Uterus (tissue), 4 donors: ENCODE data around the gene SLC35F3. TPM values are rescaled to one million over a fixed set of nuclear protein-coding genes. Genes with fewer than 3 reads are reported as not detected.

Experiments
- DNase-seq, 2 donors: peaks; one replicate each; pipeline ENCODE4 v3.0.0-alpha.2; 2019 to 2020
- H3K27ac ChIP-seq, 2 donors: fragments of 200-600 bp; sonication (generic); 1 replicate in 1 of 2; 2 replicates in 1 of 2; pipeline ENCODE4 v1.5.1; 2016 to 2018
- H3K27me3 ChIP-seq, 2 donors: fragments of 200-600 bp; sonication (generic); one replicate each; pipeline ENCODE4 v1.5.1; 2018 to 2019; ENCODE audit warnings: control low read depth in 1 of 2
- H3K36me3 ChIP-seq, 2 donors: fragments of 200-600 bp; sonication (generic); one replicate each; pipeline ENCODE4 v1.5.1; 2019; ENCODE audit warnings: control low read depth in 1 of 2
- H3K4me1 ChIP-seq, 2 donors: fragments of 200-600 bp; sonication (generic); one replicate each; pipeline ENCODE4 v1.5.1; 2018 to 2019; ENCODE audit warnings: control low read depth in 1 of 2
- H3K4me3 ChIP-seq, 2 donors: fragments of 200-600 bp; sonication (generic); 1 replicate in 1 of 2; 2 replicates in 1 of 2; pipeline ENCODE4 v1.5.1; 2018 to 2019; ENCODE audit warnings: mild to moderate bottlenecking in 1 of 2
- H3K9me3 ChIP-seq, 2 donors: fragments of 200-600 bp; sonication (generic); one replicate each; pipeline ENCODE4 v1.5.1; 2019; ENCODE audit warnings: control low read depth in 1 of 2
- POLR2A ChIP-seq, 2 donors: fragments of 450-650 bp; IDR thresholded peaks; one replicate each; pipeline ENCODE4 v1.6.1; 2016; ENCODE audit warnings: antibody characterized with exemption in 2 of 2, mild to moderate bottlenecking in 1 of 2, moderate library complexity in 1 of 2
- intact Hi-C: fragments of 100-400 bp; cut with DNase I; formaldehyde crosslinking; loops from one replicate; pipeline ENCODE4 v1.15.1; 2023; ENCODE audit warnings: low total_unique reads
- total RNA-seq, 4 donors: library from RNA; depleted of rRNA in 3 of 4; stranded (reverse); fragments of >200 nt in 3 of 4; gene quantifications; one replicate each; pipeline versions ENCODE4 v1.1.0 to v1.2.4, GENCODE V29; 2014 to 2023
- TF ChIP-seq, protein P1 (sequence below), 4 experiments: fragments of 200-600 bp in 2 of 4; fragments of 450-650 bp in 2 of 4; sonication (generic) in 2 of 4; IDR thresholded peaks; one replicate each; pipeline ENCODE4 v1.5.1; 2016 to 2019; ENCODE audit warnings: antibody characterized with exemption in 4 of 4, mild to moderate bottlenecking in 2 of 4, moderate library complexity in 1 of 4
- donor health status: DM: yes; HTN: yes; CAD: no.

Gene SLC35F3
- total RNA-seq, 4 donors from 2014 or later, result 0.24 to 0.62 (median 0.26) TPM; not detected in 1

DNA sequence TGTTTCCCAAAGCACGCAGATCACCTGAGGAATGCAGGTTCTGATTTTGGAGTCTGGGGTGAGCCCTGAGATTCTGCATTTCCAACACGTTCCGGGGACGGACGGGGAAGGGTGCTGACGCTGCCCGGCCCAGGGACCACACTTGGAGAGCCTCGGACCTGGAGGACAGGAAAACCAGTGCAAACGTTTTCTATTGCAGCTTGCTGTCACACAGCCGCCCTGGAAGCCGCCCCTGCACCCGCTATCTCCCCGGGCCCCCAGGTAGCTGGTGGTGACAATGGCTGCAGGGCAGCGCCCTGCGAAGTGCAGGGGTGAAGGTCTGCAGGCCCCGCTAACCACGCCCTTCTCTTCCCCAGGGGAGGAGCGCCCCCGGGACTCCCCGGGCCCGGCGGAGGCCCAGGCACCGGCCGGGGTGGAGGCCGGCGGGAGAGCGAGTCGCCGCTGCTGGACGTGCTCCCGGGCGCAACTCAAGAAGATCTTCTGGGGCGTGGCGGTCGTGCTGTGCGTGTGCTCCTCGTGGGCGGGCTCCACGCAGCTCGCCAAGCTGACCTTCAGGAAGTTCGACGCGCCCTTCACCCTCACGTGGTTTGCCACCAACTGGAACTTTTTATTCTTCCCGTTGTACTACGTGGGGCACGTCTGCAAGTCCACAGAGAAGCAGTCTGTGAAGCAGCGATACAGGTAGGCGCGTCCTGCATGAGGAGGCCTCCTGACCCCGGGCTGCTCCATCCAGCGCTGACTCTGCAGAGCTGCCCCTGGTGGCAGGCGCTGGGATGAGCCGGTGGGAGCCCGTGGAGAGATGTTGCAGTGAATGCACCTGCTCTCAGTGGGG, 326.8 kb downstream of the SLC35F3 start:
- intact Hi-C loops, result no loop called here
- H3K4me3 ChIP-seq, result no peak overlapping the region
- no peaks in the 10 kb centered on the region for H3K27me3 ChIP-seq
- no peaks in the 10 kb centered on the region for H3K36me3 ChIP-seq
- no peaks in the 10 kb centered on the region for H3K4me1 ChIP-seq
- no peak for TF ChIP-seq POLR2A (IDR thresholded peaks at IDR 0.05)
- TF ChIP-seq, protein P1, sequence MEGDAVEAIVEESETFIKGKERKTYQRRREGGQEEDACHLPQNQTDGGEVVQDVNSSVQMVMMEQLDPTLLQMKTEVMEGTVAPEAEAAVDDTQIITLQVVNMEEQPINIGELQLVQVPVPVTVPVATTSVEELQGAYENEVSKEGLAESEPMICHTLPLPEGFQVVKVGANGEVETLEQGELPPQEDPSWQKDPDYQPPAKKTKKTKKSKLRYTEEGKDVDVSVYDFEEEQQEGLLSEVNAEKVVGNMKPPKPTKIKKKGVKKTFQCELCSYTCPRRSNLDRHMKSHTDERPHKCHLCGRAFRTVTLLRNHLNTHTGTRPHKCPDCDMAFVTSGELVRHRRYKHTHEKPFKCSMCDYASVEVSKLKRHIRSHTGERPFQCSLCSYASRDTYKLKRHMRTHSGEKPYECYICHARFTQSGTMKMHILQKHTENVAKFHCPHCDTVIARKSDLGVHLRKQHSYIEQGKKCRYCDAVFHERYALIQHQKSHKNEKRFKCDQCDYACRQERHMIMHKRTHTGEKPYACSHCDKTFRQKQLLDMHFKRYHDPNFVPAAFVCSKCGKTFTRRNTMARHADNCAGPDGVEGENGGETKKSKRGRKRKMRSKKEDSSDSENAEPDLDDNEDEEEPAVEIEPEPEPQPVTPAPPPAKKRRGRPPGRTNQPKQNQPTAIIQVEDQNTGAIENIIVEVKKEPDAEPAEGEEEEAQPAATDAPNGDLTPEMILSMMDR (IDR thresholded peaks at IDR 0.05), result no peak
- H3K27ac ChIP-seq, result no peak overlapping the region
- DNase-seq, result no peak
- H3K9me3 ChIP-seq, result no peaks in the 10 kb centered on the region

DNA sequence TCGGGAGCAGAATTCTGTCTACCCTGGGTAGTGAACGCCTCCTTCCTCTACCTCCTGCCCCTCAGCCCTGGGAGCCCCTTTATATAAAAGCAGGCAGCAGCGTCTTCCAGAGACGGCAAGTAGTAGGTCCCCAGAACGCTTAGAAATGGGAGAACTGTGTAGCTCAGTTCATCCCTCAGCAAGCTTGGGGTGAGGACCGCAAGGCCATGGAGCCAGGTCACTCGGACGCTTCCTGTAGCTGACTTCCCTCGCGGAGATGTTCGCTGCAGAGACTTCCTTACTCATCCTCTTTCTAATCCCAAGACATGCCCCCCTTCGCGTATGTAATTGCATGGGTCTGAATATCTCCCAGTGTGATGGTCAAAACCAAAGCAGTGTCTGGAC, 327.4 kb downstream of the SLC35F3 start:
- DNase-seq, result no peak
- Histone ChIP-seq H3K27me3 (no peaks in the 10 kb centered on the region), H3K4me1 (no peaks in the 10 kb centered on the region), H3K27ac (no peak overlapping the region), H3K36me3 (no peaks in the 10 kb centered on the region), H3K4me3 (no peak overlapping the region), H3K9me3 (no peaks in the 10 kb centered on the region)
- intact Hi-C loops, result no loop called here
- TF ChIP-seq POLR2A (IDR thresholded peaks at IDR 0.05), result no peak
- TF ChIP-seq, protein P1 (IDR thresholded peaks at IDR 0.05), result no peak

DNA sequence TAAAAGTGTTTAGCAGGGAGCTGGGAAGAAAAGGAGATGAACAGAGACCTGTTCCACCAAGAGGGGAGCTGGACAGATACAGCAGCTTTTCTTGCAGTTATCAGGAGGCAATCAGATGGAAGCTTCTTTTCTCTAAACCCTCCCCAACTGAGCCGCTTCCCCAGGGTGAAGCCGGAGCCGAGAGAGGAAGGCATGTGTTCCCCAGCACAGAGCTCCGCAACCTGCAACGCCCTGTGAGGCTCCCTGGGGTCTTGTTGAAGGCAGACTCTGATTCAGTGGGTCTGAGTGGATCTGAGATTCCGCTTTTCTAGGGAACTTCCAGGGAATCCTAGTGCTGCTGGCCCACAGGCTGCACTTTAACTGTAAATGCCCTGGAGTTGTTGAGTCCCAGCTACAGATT, 329.7 kb downstream of the SLC35F3 start:
- no peak for DNase-seq
- no peak overlapping the region for H3K4me3 ChIP-seq
- no peak for TF ChIP-seq POLR2A (IDR thresholded peaks at IDR 0.05)
- TF ChIP-seq, protein P1 (IDR thresholded peaks at IDR 0.05), result no peak
- intact Hi-C loops, result no loop called here
- H3K27ac ChIP-seq, result no peak overlapping the region
- H3K9me3 ChIP-seq, result no peaks in the 10 kb centered on the region
- no peaks in the 10 kb centered on the region for H3K36me3 ChIP-seq
- H3K27me3 ChIP-seq, result no peaks in the 10 kb centered on the region
- H3K4me1 ChIP-seq, result no peaks in the 10 kb centered on the region

DNA sequence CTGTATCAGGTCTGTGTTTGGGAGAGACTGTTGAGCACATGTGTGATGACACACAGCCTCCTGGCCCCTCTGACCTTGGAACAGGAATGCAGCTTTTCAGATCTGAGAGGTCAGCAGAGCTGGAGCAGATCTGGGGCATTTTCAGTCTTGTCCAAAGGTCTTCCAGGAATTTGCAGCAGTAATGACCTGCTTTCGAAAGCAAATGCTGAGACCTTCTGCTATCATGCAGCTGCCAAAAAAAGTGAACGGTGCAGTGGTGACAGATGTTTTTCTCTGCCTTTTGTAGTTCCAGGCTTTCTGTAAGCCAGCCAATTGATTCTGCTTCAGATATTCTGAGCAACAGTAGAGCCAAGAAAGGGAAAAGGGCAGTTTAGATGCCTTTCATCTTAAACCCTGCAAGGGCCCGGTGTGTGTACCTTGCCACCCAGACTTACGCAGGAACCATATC, 331.0 kb downstream of the SLC35F3 start:
- DNase-seq, result no peak
- no peak overlapping the region for H3K4me3 ChIP-seq
- no peaks in the 10 kb centered on the region for H3K27me3 ChIP-seq
- H3K36me3 ChIP-seq, result no peaks in the 10 kb centered on the region
- H3K4me1 ChIP-seq, result no peaks in the 10 kb centered on the region
- TF ChIP-seq, protein P1 (IDR thresholded peaks at IDR 0.05), result no peak
- no peak for TF ChIP-seq POLR2A (IDR thresholded peaks at IDR 0.05)
- no peaks in the 10 kb centered on the region for H3K9me3 ChIP-seq
- intact Hi-C loops, result no loop called here
- H3K27ac ChIP-seq, result no peak overlapping the region

DNA sequence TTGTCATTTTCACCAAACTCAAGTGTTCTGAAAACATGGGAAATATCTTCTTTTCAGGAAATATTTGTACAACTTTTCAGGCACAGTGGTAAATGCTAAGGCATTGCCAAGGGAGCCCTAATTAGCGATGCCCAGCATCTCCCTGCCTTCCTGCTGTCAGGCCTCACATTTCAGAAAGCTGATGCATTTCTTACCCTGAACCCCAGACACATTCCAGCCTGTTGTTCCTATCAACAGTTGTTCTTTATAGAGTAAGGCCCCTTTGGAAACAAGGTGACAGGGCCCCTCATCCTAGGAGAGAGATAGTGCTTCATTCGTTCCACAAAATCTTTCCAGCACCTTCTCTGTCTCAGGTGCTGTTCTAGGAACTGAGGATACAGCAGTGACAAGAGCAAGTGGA, 332.9 kb downstream of the SLC35F3 start:
- H3K4me3 ChIP-seq, result no peak overlapping the region
- intact Hi-C loops, result no loop called here
- H3K4me1 ChIP-seq, result no peaks in the 10 kb centered on the region
- no peak for DNase-seq
- H3K27me3 ChIP-seq, result no peaks in the 10 kb centered on the region
- H3K27ac ChIP-seq, result no peak overlapping the region
- H3K9me3 ChIP-seq, result no peaks in the 10 kb centered on the region
- no peaks in the 10 kb centered on the region for H3K36me3 ChIP-seq
- TF ChIP-seq POLR2A (IDR thresholded peaks at IDR 0.05), result no peak
- TF ChIP-seq, protein P1 (IDR thresholded peaks at IDR 0.05), result no peak
